HG02798 (cell line): ENCODE measurements around the gene ZNF578.
"Not testable (repeated sequence)": the region's sequence is repeated elsewhere in the genome, so short reads cannot be mapped to it uniquely, and the experiment has no call there.

Source experiments
- ATAC-seq: cut with Tn5 transposase; IDR thresholded peaks from one replicate; pipeline ENCODE4 v1.9.1; 2021; ENCODE audit warnings: mild to moderate bottlenecking; ENCODE audit not compliant: unreplicated experiment, poor library complexity

ZNF578 gene

DNA sequence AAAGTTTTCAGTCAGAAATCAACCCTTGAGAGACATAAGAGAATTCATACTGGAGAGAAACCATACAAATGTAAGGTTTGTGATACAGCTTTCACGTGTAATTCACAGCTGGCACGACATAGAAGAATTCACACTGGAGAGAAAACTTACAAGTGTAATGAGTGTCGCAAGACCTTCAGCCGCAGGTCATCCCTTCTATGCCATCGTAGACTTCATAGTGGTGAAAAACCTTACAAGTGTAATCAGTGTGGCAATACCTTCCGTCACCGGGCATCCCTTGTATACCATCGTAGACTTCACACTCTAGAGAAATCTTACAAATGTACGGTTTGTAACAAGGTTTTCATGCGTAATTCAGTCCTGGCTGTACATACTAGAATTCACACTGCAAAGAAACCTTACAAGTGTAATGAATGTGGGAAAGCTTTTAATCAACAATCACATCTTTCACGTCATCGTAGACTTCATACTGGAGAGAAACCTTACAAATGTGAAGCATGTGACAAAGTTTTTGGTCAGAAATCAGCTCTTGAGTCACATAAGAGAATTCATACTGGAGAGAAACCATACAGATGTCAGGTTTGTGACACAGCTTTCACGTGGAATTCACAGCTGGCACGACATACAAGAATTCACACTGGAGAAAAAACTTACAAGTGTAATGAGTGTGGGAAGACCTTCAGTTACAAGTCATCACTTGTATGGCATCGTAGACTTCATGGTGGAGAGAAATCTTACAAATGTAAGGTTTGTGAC lies 101.0 kb downstream of the ZNF578 start:
- ATAC-seq: no peak

DNA sequence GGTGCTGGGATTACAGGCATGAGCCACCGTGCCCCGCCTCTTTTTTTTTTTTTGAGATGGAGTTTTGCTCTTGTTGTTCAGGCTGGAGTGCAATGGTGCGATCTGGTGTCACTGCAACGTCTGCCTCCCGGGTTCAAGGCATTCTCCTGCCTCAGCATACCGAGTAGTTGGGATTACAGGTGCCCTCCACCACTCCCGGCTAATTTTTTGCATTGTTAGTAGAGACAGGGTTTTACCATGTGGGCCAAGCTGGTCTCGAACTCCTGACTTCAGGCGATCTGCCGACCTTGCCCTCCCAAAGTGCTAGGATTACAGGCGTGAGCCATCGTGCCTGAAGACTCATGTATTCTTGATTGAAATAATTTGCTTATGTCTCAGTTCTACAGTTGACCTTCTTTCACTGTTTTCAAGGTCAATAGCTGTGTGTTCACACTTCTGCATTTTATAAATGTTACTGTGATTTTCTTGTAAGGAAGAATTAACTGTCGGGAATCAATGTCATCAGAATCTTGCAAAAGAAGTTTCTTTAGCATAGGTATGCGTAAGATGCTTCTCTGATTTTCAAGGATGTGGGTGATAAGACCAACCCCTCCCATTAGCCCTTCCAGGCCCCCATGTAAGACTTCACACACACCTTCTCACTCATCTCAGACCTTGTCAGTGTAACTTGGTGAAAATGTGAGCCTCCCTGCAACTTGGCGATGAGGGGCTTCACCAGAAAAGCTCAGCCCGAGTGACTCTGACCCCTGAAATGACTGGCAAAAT lies 104.1 kb downstream of the ZNF578 start:
- ATAC-seq: no peak

GRCh38 chr19:52558732-52559445 lies 105.5 kb downstream of the ZNF578 start:
- not testable (repeated sequence) for ATAC-seq

- not testable (repeated sequence) for ATAC-seq
Measured at GRCh38 chr19:52561611-52562010, 108.3 kb downstream of the ZNF578 start.
